ENCODE data around the gene HTR2A. TPM values are rescaled to one million over a fixed set of nuclear protein-coding genes. Genes with fewer than 3 reads are reported as not detected.

The HTR2A gene
- polyA plus RNA-seq (2012; ENCODE audit: low read depth, missing spikeins) = not detected

DNA sequence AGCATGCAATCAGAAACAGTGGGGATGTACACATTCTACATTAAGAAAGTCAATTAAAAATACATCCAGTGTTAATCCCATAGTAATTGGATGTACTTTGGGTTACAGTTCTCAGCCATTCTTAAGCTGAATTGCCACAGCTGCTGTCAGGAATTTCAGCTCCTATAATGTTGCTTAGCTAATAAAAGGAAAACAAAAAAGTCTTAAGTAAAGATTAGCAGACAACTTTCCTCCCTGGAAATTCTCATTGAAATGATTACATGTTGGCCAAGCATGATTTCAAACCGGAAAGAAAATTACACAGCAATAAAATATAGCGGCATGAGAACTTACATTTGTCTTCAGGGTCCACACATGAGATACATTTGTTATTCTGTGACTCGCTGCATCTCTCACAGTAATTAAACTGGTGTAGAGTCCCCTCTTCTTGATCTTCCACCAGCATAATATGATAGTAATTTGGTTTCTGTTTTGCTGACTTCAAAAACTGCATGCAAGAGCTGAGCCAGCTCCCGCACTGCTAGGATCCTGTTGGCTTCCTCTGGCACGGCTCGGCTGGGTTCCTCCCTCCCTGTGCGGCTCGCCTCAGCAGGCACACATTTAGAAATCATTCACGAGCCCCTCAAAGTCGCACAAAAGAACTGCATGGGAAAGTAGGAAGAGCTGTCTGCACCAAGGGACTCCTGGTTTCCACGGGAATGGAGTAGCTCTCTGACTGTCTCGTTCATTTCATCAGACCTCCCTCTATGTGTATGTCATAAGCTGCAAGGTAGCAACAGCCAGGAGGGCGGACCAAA is at the start of gene HTR2A:
TSS of gene HTR2A (minus strand) at position 713 of the 797 bp plus-strand sequence. CDS start 1,147 bp downstream, outside the sequence.
- TF ChIP-seq TAF1 (IDR thresholded peaks at IDR 0.05; ENCODE audit: low read depth, low read length) (no peak), SPI1 (IDR thresholded peaks at IDR 0.05; ENCODE audit: low read depth, low read length) (no peak), POLR2A (IDR thresholded peaks at IDR 0.05; ENCODE audit: low read depth, low read length) (no peak)
- DNase-seq (ENCODE audit: insufficient read length, low spot score) (no peak), FAIRE-seq (no peak)

DNA sequence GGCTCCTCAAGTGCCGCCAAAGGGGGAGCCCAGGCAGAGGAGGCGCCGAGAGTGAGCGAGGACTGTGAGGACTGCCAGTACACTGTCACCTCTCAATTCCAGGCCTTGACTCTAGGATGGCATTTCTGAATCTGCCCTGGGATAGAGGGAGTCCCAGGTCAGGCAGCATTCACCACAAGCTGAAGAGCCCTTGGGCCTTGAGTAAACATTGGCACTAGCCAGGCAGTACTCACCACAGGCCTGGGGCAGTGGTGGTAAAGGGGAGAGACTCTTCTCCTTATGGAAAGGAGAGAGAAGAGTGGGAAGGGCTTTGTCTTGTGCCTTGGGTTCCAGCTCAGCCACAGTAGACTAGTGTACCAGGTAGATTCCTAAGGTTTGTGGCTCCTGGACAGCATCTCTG is 39.7 kb upstream of the HTR2A start:
- DNase-seq (ENCODE audit: insufficient read length, low spot score) (no peak), FAIRE-seq (no peak)
- no peak for TF ChIP-seq POU2F2 (IDR thresholded peaks at IDR 0.05; ENCODE audit: low read depth, low read length)
- no peak for TF ChIP-seq TAF1 (IDR thresholded peaks at IDR 0.05; ENCODE audit: low read depth, low read length)
- no peak for TF ChIP-seq POLR2AphosphoS5 (IDR thresholded peaks at IDR 0.05; ENCODE audit: low read depth, low read length)
- no peak for TF ChIP-seq POLR2A (IDR thresholded peaks at IDR 0.05; ENCODE audit: low read depth, low read length)
- TF ChIP-seq SPI1 (IDR thresholded peaks at IDR 0.05; ENCODE audit: low read depth, low read length) = no peak
- TF ChIP-seq PAX5 (IDR thresholded peaks at IDR 0.05; ENCODE audit: insufficient read depth, low read length, severe bottlenecking) = no peak

DNA sequence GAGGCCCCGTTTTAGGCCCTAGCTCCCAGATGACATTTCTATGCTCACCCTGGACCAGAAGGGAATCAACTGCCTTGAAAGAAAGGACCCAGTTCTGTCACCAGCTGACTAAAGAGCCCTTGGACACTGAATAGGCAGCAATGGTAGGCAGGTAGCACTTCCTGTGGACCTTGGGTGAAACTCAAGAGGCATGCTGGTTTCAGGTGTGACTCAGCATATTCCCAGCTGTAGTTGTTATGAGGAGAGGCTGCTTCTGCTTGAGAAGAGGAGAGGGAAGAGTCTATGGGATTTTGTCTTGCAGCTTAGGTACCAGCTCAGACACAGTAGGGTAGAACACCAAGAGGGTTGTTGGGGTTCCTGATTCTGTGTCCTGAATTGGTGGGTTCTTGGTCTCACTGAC is 37.9 kb upstream of the HTR2A start:
- TF ChIP-seq TAF1 (IDR thresholded peaks at IDR 0.05; ENCODE audit: low read depth, low read length) (no peak), POLR2AphosphoS5 (IDR thresholded peaks at IDR 0.05; ENCODE audit: low read depth, low read length) (no peak), SPI1 (IDR thresholded peaks at IDR 0.05; ENCODE audit: low read depth, low read length) (no peak), PAX5 (IDR thresholded peaks at IDR 0.05; ENCODE audit: insufficient read depth, low read length, severe bottlenecking) (no peak)
- no peak for DNase-seq (ENCODE audit: insufficient read length, low spot score)
- FAIRE-seq = no peak

DNA sequence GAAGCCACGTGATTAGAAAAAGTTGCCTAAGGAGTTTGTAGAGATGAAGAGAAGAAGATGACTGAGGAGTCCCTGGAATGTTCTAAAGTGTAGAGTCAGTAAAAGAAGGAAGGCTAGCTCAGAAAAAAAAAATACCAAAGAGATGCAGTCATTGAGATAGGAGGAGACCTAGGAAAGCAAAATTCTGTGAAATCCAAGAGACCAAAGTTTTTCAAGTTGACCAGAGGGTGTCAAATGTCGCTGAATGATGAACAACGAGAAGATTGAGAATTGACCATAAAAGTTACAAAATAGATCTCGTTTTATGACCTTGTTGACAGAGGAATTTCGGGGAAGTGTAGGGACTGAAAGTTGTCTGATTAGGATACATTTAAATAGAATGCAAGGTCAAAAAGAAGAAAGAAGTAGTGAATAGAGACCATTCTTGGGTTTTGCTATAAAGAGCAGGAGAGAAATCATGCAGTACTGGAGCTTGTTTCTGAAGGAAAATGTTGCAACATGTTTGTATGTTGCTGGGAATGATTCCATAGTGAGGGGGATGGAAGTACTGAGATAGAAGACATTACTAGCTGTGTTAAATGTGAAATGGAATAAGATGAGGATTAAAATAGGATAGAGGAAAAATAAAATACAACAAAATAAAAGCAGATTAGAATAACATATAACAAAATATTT is 30.2 kb upstream of the HTR2A start:
- DNase-seq (ENCODE audit: insufficient read length, low spot score) = no peak
- FAIRE-seq = no peak
- TF ChIP-seq POLR2A (IDR thresholded peaks at IDR 0.05; ENCODE audit: low read depth, low read length) (no peak), POLR2AphosphoS5 (IDR thresholded peaks at IDR 0.05; ENCODE audit: low read depth, low read length) (no peak), POU2F2 (IDR thresholded peaks at IDR 0.05; ENCODE audit: low read depth, low read length) (no peak), TAF1 (IDR thresholded peaks at IDR 0.05; ENCODE audit: low read depth, low read length) (no peak)

DNA sequence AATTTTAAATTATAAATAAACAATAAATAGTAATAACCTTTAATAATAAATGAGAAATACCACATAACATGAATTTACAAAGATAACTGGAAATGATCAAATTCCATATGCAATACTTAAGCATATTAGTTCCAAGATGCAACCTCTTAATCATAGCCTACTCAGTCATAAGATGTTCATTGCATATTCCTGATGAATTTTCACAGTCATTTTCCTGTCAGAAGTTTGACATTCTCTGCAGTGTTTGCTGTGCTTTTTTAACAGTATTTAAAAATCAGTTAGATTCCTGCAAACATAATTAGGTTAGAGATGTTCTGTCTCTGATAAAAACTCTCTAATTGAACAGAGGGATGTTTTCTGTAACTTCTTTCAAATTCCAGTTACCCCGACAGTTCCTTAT is 28.6 kb upstream of the HTR2A start:
- no peak for DNase-seq (ENCODE audit: insufficient read length, low spot score)
- TF ChIP-seq POLR2AphosphoS5 (IDR thresholded peaks at IDR 0.05; ENCODE audit: low read depth, low read length) = no peak
- TF ChIP-seq SPI1 (IDR thresholded peaks at IDR 0.05; ENCODE audit: low read depth, low read length) = no peak
- TF ChIP-seq TAF1 (IDR thresholded peaks at IDR 0.05; ENCODE audit: low read depth, low read length) = no peak
- TF ChIP-seq PAX5 (IDR thresholded peaks at IDR 0.05; ENCODE audit: insufficient read depth, low read length, severe bottlenecking) = no peak
- no peak for TF ChIP-seq POLR2A (IDR thresholded peaks at IDR 0.05; ENCODE audit: low read depth, low read length)
- no peak for FAIRE-seq

DNA sequence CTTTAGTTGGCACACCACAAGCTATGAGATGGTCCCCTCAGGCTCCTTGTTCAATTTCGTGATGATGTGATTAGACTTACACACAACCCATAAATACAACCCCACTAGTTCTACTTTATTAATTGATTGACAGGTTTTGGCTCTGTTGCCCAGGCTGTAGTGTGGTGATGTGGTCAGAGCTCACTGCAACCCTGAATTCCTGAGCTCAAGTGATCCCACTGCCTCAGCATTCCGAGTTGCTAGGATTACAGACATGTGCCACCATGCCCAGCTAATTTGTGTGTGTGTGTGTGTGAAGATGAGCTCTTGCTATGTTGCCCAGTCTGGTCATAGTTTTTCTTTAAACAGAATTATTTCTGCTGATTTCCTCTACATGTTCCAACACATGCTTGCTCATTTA is 17.5 kb upstream of the HTR2A start:
- TF ChIP-seq POLR2AphosphoS5 (IDR thresholded peaks at IDR 0.05; ENCODE audit: low read depth, low read length) = no peak
- TF ChIP-seq SPI1 (IDR thresholded peaks at IDR 0.05; ENCODE audit: low read depth, low read length) = no peak
- no peak for TF ChIP-seq PAX5 (IDR thresholded peaks at IDR 0.05; ENCODE audit: insufficient read depth, low read length, severe bottlenecking)
- no peak for TF ChIP-seq POU2F2 (IDR thresholded peaks at IDR 0.05; ENCODE audit: low read depth, low read length)
- TF ChIP-seq POLR2A (IDR thresholded peaks at IDR 0.05; ENCODE audit: low read depth, low read length) = no peak
- TF ChIP-seq TAF1 (IDR thresholded peaks at IDR 0.05; ENCODE audit: low read depth, low read length) = no peak
- FAIRE-seq (no peak), DNase-seq (ENCODE audit: insufficient read length, low spot score) (no peak)

DNA sequence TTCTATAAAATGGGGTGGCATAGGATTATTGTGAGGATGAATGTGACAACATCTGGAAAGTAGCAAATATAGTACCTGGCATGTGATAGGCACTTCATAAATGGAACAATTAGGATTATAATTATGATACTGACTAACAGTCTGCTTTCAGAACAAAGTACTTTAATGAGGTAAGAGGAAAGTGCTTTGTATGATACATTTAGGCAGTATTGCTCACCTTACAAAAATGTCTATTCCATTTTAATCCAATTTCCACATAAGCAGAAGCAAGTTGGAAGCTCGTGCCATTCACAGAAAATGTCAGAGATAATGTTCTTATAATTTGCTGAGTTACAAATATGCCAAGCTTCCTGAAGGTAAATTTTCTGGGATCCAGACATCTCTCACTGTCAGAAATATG is 16.9 kb upstream of the HTR2A start:
- TF ChIP-seq POLR2A (IDR thresholded peaks at IDR 0.05; ENCODE audit: low read depth, low read length) (no peak), POLR2AphosphoS5 (IDR thresholded peaks at IDR 0.05; ENCODE audit: low read depth, low read length) (no peak), POU2F2 (IDR thresholded peaks at IDR 0.05; ENCODE audit: low read depth, low read length) (no peak), TAF1 (IDR thresholded peaks at IDR 0.05; ENCODE audit: low read depth, low read length) (no peak), SPI1 (IDR thresholded peaks at IDR 0.05; ENCODE audit: low read depth, low read length) (no peak), PAX5 (IDR thresholded peaks at IDR 0.05; ENCODE audit: insufficient read depth, low read length, severe bottlenecking) (no peak)
- DNase-seq (ENCODE audit: insufficient read length, low spot score) = no peak
- FAIRE-seq = no peak

DNA sequence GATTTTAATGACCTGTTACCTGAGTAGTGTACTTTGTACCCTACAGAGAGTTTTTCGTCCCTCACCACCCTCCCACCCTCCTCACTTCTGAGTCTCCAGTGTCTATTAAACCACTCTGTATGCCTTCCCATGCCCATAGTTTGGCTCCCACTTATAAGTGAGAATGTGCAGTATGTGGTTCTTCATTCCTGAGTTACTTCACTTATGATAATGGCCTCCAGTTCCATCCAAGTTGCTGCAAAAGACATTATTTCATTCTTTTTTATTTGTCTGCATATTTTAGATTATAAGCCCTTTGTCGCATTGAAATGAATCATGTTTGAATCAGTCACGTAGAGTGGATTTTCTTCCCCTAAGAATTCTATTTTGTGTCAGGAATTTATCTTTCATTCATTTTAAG is 12.2 kb upstream of the HTR2A start:
- DNase-seq (ENCODE audit: insufficient read length, low spot score) (no peak), FAIRE-seq (no peak)
- TF ChIP-seq POU2F2 (IDR thresholded peaks at IDR 0.05; ENCODE audit: low read depth, low read length) (no peak), POLR2AphosphoS5 (IDR thresholded peaks at IDR 0.05; ENCODE audit: low read depth, low read length) (no peak), POLR2A (IDR thresholded peaks at IDR 0.05; ENCODE audit: low read depth, low read length) (no peak), SPI1 (IDR thresholded peaks at IDR 0.05; ENCODE audit: low read depth, low read length) (no peak), TAF1 (IDR thresholded peaks at IDR 0.05; ENCODE audit: low read depth, low read length) (no peak), PAX5 (IDR thresholded peaks at IDR 0.05; ENCODE audit: insufficient read depth, low read length, severe bottlenecking) (no peak)

DNA sequence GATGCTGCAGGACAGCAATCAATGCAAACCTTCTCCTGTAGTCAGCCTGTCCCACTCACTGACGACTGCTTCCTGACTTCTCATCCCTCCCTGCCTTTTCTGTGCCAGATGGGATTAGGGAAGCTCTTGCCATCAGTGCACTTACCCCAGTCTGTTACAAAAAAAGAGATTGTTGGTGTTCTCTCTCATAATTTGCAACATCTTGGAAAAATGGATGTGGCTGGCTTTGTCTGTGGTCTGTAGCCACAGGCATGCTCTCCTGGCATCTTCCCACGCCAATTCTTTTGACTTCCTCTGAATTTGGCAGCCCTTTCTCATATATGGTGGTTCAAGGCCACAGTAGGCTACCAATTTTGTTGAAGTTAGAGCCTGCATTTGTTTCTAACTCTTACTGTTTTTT is 11.6 kb upstream of the HTR2A start:
- TF ChIP-seq POU2F2 (IDR thresholded peaks at IDR 0.05; ENCODE audit: low read depth, low read length) (no peak), POLR2A (IDR thresholded peaks at IDR 0.05; ENCODE audit: low read depth, low read length) (no peak), TAF1 (IDR thresholded peaks at IDR 0.05; ENCODE audit: low read depth, low read length) (no peak), PAX5 (IDR thresholded peaks at IDR 0.05; ENCODE audit: insufficient read depth, low read length, severe bottlenecking) (no peak), SPI1 (IDR thresholded peaks at IDR 0.05; ENCODE audit: low read depth, low read length) (no peak), POLR2AphosphoS5 (IDR thresholded peaks at IDR 0.05; ENCODE audit: low read depth, low read length) (no peak)
- DNase-seq (ENCODE audit: insufficient read length, low spot score) (no peak), FAIRE-seq (no peak)

Data from GM12891 (cell line).